B cell (primary cell): ENCODE results near the gene SNRPB2.

Experiments
- CTCF ChIP-seq: fragments of 200-600 bp; IDR thresholded peaks from one replicate; pipeline ENCODE4 v1.8.0; 2022; ENCODE audit warnings: antibody characterized with exemption, mild to moderate bottlenecking
- EZH2 ChIP-seq: IDR thresholded peaks from 2 replicates; pipeline ENCODE4 v1.6.1; 2012; ENCODE audit warnings: borderline replicate concordance, low read depth, mild to moderate bottlenecking, moderate library complexity, low read length; ENCODE audit not compliant: insufficient read depth, poor library complexity, severe bottlenecking

DNA sequence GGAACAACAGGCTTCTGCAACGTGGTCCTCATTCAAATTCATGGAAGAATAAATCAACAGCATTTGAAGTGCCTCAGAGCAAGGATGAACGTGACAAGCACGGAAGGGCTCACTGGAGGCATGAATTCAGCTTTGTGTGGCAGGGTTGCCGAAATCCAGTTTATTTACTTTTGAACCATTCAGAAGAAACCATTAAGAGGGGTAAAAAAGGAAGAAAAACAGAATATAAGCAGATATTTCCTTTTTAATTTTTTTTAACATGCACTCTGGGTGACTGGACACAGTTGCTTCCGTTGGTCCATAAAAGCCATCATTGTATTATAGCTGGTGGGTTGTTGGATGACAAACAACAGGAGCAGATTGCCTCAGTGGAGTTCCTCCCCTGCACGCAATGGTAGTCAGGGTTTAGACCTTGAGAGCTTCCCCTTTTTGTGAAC, 17.3 kb upstream of the SNRPB2 start:
- TF ChIP-seq CTCF: no peak
- TF ChIP-seq EZH2: no peak
